ENCODE data around the gene CDH24.

Gene CDH24

DNA sequence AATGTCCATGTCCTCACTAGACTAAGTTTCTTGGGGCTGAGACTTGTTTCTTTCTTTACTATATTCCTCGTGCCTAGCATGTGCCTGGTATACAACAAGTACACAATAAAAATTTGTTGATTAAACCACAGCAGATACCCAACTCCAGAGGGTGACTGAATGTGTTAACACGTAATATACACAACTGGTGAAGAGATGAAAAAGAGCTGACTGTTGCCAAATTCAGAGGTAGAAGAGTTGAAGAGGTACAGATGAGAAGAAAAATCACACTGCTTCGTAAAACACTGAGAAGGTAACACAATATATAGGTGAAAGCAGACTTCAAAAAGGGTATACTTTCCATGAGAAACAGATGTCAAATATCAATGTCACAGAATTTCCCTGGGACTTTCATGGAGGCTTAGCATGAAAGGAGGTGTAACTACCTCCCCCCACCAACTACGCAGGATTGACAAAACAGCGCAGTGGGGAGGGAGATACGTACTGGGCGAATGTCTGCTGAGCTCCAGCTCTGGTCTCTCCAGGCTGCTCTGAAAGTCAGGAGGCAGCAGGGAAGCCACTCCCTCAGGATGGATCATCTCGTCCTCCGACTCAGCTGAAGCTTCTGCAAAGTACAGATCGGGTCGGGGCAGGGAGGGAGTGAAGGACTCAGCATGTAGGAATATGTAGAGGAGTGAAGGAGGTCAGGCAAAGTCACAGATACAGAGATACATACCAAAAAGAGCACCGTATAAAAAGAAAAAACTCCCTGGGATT is 32.4 kb upstream of the CDH24 start:
- TF ChIP-seq, protein P1, sequence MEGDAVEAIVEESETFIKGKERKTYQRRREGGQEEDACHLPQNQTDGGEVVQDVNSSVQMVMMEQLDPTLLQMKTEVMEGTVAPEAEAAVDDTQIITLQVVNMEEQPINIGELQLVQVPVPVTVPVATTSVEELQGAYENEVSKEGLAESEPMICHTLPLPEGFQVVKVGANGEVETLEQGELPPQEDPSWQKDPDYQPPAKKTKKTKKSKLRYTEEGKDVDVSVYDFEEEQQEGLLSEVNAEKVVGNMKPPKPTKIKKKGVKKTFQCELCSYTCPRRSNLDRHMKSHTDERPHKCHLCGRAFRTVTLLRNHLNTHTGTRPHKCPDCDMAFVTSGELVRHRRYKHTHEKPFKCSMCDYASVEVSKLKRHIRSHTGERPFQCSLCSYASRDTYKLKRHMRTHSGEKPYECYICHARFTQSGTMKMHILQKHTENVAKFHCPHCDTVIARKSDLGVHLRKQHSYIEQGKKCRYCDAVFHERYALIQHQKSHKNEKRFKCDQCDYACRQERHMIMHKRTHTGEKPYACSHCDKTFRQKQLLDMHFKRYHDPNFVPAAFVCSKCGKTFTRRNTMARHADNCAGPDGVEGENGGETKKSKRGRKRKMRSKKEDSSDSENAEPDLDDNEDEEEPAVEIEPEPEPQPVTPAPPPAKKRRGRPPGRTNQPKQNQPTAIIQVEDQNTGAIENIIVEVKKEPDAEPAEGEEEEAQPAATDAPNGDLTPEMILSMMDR (IDR thresholded peaks at IDR 0.05; ENCODE audit: borderline replicate concordance, control extremely low read depth, extremely low read depth, insufficient read depth, missing control alignments): no peak
- in situ Hi-C loops (cut with MboI; ENCODE audit: low sequenced_read_pairs, unreplicated experiment): no loop called here

DNA sequence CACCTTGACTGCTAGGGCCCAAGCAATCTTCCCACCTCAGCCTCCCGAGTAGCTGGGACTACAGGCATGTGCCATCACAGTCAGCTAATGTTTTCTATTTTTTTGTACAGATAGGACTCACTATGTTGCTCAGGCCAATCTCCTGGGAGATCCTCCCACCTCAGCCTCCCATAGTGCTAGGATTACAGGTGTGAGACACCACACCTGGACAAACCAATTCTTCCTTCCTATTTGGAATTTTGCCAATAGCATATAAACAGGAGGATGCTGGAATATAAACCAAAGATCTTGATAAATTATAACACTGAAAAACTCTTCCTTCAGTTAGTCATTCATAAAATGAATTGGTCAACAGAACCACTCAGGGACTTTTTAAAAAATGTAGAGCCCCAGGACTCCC is 29.2 kb upstream of the CDH24 start:
- no peak for DNase-seq (ENCODE audit: low spot score)
- in situ Hi-C loops (cut with MboI; ENCODE audit: low sequenced_read_pairs, unreplicated experiment): no loop called here

More for the DNA sequence above, 32.4 kb upstream of the CDH24 start:
- DNase-seq (ENCODE audit: low spot score): no peak

GRCh38 chr14:23085458-23085857 is 28.1 kb upstream of the CDH24 start:
- no peak for DNase-seq (ENCODE audit: low spot score)
- TF ChIP-seq, protein P1 (IDR thresholded peaks at IDR 0.05; ENCODE audit: borderline replicate concordance, control extremely low read depth, extremely low read depth, insufficient read depth, missing control alignments): no peak
- in situ Hi-C loops (cut with MboI; ENCODE audit: low sequenced_read_pairs, unreplicated experiment): no loop called here

More for the DNA sequence above, 29.2 kb upstream of the CDH24 start:
- TF ChIP-seq, protein P1 (IDR thresholded peaks at IDR 0.05; ENCODE audit: borderline replicate concordance, control extremely low read depth, extremely low read depth, insufficient read depth, missing control alignments): no peak

GRCh38 chr14:23080474-23080873 is 23.2 kb upstream of the CDH24 start:
- DNase-seq (ENCODE audit: low spot score): no peak
- TF ChIP-seq, protein P1 (IDR thresholded peaks at IDR 0.05; ENCODE audit: borderline replicate concordance, control extremely low read depth, extremely low read depth, insufficient read depth, missing control alignments): no peak
- in situ Hi-C loops (cut with MboI; ENCODE audit: low sequenced_read_pairs, unreplicated experiment): no loop called here

DNA sequence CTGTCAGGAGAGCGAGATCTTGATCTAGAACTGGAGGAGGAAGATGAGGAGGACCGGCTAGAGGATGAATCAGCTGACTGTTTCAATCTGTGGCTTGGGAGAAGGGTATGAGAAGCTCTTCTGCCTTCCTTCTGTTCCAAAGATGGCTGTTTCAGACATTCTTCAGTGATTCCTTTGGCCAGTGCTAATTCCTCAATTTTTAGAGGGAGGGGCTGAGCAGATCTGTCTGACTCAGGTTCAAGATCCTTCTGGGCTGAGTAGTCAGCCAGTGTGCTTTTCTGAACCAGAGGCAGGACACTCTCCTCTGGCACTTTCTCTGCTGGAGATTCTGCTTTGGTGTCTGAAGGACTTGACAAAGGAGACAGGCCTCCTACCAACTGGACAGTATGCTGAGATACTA is 22.4 kb upstream of the CDH24 start:
- no peak for DNase-seq (ENCODE audit: low spot score)
- TF ChIP-seq, protein P1 (IDR thresholded peaks at IDR 0.05; ENCODE audit: borderline replicate concordance, control extremely low read depth, extremely low read depth, insufficient read depth, missing control alignments): no peak
- in situ Hi-C loops (cut with MboI; ENCODE audit: low sequenced_read_pairs, unreplicated experiment): no loop called here

DNA sequence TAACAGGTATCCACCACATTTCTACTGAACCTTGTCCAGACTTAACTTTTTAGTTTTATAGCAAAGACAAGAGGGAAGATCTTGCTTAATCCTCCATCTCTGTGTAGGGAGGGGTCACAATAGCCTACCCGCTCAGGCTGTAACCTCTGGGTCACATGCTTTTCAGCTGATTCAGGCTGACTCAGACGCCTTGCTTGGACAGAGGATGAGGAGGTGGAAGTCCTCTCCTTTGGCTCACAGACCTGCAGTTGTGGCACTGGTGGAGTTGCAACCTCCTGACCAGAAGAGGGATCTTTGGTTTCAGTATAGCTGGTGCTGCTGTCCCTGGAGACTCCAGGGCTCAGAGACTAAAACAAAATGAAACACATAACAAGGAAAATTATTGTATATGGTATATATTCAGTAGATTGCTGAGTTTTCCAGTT is 21.4 kb upstream of the CDH24 start:
- DNase-seq (ENCODE audit: low spot score): no peak
- in situ Hi-C loops (cut with MboI; ENCODE audit: low sequenced_read_pairs, unreplicated experiment): no loop called here

More for the DNA sequence above, 21.4 kb upstream of the CDH24 start:
- TF ChIP-seq, protein P1 (IDR thresholded peaks at IDR 0.05; ENCODE audit: borderline replicate concordance, control extremely low read depth, extremely low read depth, insufficient read depth, missing control alignments): no peak

Data from GM13976 (cell line).